ENCODE measurements around the gene GCSAML. TPM values are rescaled to one million over a fixed set of nuclear protein-coding genes. Genes with fewer than 3 reads are reported as not detected.

The GCSAML gene
- total RNA-seq, 1 experiment from 2014 or later: not detected

GRCh38 chr1:247561711-247562110, 12.8 kb downstream of the GCSAML start:
- BruUV-seq (replicated peaks): no TSS peak
- H3K36me3 ChIP-seq (ENCODE audit: control insufficient read depth in 1 of 2, insufficient read depth in 2 of 2, low read length in 2 of 2): no peaks in the 10 kb centered on the region
- ChIA-PET POLR2A (interaction anchor here (0.9 kb wide), 1 partner anchor 10 kb away, joined by 3 read pairs; no protein-coding TSS in a partner anchor), CTCF (no interaction called here), RAD21 (ENCODE audit: low non-redundant PET in 1 of 2, low total read pairs in 2 of 2, uncharacterized antibody in 2 of 2, unreplicated experiment in 2 of 2) (no interaction called here)
- ATAC-seq: no peak
- TF ChIP-seq REST (IDR thresholded peaks at IDR 0.05; ENCODE audit: low read depth): no peak
- TF ChIP-seq EZH2 (IDR thresholded peaks at IDR 0.05): no peak
- H3K4me3 ChIP-seq (replicated peaks in 1 of 2; ENCODE audit: low read depth in 1 of 2, low read length in 2 of 2): no peak overlapping the region
- H3K27ac ChIP-seq (ENCODE audit: low read depth, low read length): no peak overlapping the region
- H2AFZ ChIP-seq (ENCODE audit: low read depth, low read length, poor library complexity, severe bottlenecking): no peak overlapping the region
- DNase-seq (ENCODE audit: low read depth, low spot score): no peak
- H3K27me3 ChIP-seq (ENCODE audit: insufficient read depth, low read length): no peaks in the 10 kb centered on the region
- no peaks in the 10 kb centered on the region for H3K9me2 ChIP-seq (ENCODE audit: insufficient read depth)
- no peaks in the 10 kb centered on the region for H4K20me1 ChIP-seq (ENCODE audit: insufficient read depth)
- no peak overlapping the region for H3K4me2 ChIP-seq (ENCODE audit: low read length)
- intact Hi-C loops (cut with micrococcal nuclease): no loop called here
- no peaks in the 10 kb centered on the region for H3K4me1 ChIP-seq (ENCODE audit: control insufficient read depth in 1 of 2, insufficient read depth in 2 of 2, low read length in 2 of 2)
- H3K9ac ChIP-seq (ENCODE audit: low read length): no peak overlapping the region
- no peaks in the 10 kb centered on the region for H3K9me3 ChIP-seq (ENCODE audit: control insufficient read depth in 1 of 2, insufficient read depth in 1 of 2, low read depth in 1 of 2, low read length in 2 of 2)
- no peaks in the 10 kb centered on the region for H3K79me2 ChIP-seq (ENCODE audit: insufficient read depth, low read length)

GRCh38 chr1:247562198-247562597, 13.3 kb downstream of the GCSAML start:
- DNase-seq (ENCODE audit: low read depth, low spot score) (no peak), ATAC-seq (no peak)
- Histone ChIP-seq H3K27me3 (ENCODE audit: insufficient read depth, low read length) (no peaks in the 10 kb centered on the region), H3K4me2 (ENCODE audit: low read length) (no peak overlapping the region), H3K4me1 (ENCODE audit: control insufficient read depth in 1 of 2, insufficient read depth in 2 of 2, low read length in 2 of 2) (no peaks in the 10 kb centered on the region), H3K9ac (ENCODE audit: low read length) (no peak overlapping the region), H3K36me3 (ENCODE audit: control insufficient read depth in 1 of 2, insufficient read depth in 2 of 2, low read length in 2 of 2) (no peaks in the 10 kb centered on the region), H3K27ac (ENCODE audit: low read depth, low read length) (no peak overlapping the region), H3K79me2 (ENCODE audit: insufficient read depth, low read length) (no peaks in the 10 kb centered on the region), H3K4me3 (replicated peaks in 1 of 2; ENCODE audit: low read depth in 1 of 2, low read length in 2 of 2) (no peak overlapping the region), H3K9me2 (ENCODE audit: insufficient read depth) (no peaks in the 10 kb centered on the region), H4K20me1 (ENCODE audit: insufficient read depth) (no peaks in the 10 kb centered on the region), H3K9me3 (ENCODE audit: control insufficient read depth in 1 of 2, insufficient read depth in 1 of 2, low read depth in 1 of 2, low read length in 2 of 2) (no peaks in the 10 kb centered on the region), H2AFZ (ENCODE audit: low read depth, low read length, poor library complexity, severe bottlenecking) (no peak overlapping the region)
- POLR2A ChIA-PET: interaction anchor here (0.9 kb wide), 1 partner anchor 10 kb away, joined by 3 read pairs; no protein-coding TSS in a partner anchor
- BruUV-seq (replicated peaks): no TSS peak
- intact Hi-C loops (cut with micrococcal nuclease): no loop called here
- CTCF ChIA-PET: no interaction called here
- RAD21 ChIA-PET (ENCODE audit: low non-redundant PET in 1 of 2, low total read pairs in 2 of 2, uncharacterized antibody in 2 of 2, unreplicated experiment in 2 of 2): no interaction called here
- no peak for TF ChIP-seq JUND (IDR thresholded peaks at IDR 0.05)
- TF ChIP-seq MAX (IDR thresholded peaks at IDR 0.05): no peak
- no peak for TF ChIP-seq EGR1 (IDR thresholded peaks at IDR 0.05; ENCODE audit: low read depth)
- no peak for TF ChIP-seq REST (IDR thresholded peaks at IDR 0.05; ENCODE audit: low read depth)
- TF ChIP-seq ATF3 (IDR thresholded peaks at IDR 0.05): no peak
- TF ChIP-seq EZH2 (IDR thresholded peaks at IDR 0.05): no peak
- TF ChIP-seq SRF (IDR thresholded peaks at IDR 0.05; ENCODE audit: low read depth): no peak
- TF ChIP-seq EZH2phosphoT487 (IDR thresholded peaks at IDR 0.05; ENCODE audit: borderline replicate concordance): no peak
- TF ChIP-seq FOSL1 (IDR thresholded peaks at IDR 0.05; ENCODE audit: low read depth): no peak
- TF ChIP-seq ELF1 (IDR thresholded peaks at IDR 0.05; ENCODE audit: borderline replicate concordance, low read depth): no peak
- no peak for TF ChIP-seq POLR2AphosphoS5 (IDR thresholded peaks at IDR 0.05; ENCODE audit: low read depth, low read length)

Data from HCT116 (cell line).